Activated T-cell treated with anti-CD3 and anti-CD28 coated beads, Interleukin-2, amount 50 U/mL, for 24 hours (primary cell): ENCODE measurements around the gene CRYBA4.
A peak's percentile ranks its signal among the peaks of the same experiment; 100 is the strongest.

Experiments
- DNase-seq: peaks from one replicate; pipeline ENCODE4 v3.0.0-alpha.2; 2020
- H3K27ac Mint-ChIP-seq: 2 replicates; pipeline ENCODE4 v1.8.0; 2020; ENCODE audit warnings: mild to moderate bottlenecking, mixed read lengths
- H3K27me3 Mint-ChIP-seq: 2 replicates; pipeline ENCODE4 v1.8.0; 2020; ENCODE audit warnings: mixed read lengths
- H3K36me3 Mint-ChIP-seq: 2 replicates; pipeline ENCODE4 v1.8.0; 2020; ENCODE audit warnings: low read depth, mixed read lengths
- H3K4me1 Mint-ChIP-seq: 2 replicates; pipeline ENCODE4 v1.8.0; 2020; ENCODE audit warnings: low read depth, mixed read lengths
- H3K4me3 Mint-ChIP-seq: 2 replicates; pipeline ENCODE4 v1.8.0; 2020; ENCODE audit warnings: mild to moderate bottlenecking, moderate library complexity, mixed read lengths
- H3K9me3 Mint-ChIP-seq: 2 replicates; pipeline ENCODE4 v1.8.0; 2020; ENCODE audit warnings: mixed read lengths

CRYBA4 gene

DNA sequence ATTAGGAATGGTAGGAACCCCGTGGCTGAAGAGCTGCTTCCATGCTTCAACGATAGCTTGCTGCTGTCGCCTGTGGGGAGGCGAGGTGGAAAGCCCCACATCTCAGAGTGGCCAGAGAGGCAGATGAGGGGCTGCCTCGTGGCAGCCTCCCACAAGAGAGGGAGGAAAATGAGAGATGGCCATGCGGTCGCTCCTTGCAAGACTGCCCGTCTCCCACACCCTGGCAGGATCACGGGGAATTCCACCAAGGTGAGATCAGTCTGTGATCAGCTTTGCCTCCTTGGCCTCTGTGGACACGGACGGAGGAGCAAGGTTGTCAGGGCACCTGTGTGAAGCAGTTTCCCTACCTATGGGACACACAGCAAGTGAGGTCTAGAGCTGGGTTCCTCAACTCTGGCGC lies 3.0 kb downstream of the CRYBA4 start:
- Mint-ChIP-seq H3K27ac (no peak overlapping the region), H3K4me1 (peaks cover 3% of the 10 kb centered on the region), H3K9me3 (no peaks in the 10 kb centered on the region)

DNA sequence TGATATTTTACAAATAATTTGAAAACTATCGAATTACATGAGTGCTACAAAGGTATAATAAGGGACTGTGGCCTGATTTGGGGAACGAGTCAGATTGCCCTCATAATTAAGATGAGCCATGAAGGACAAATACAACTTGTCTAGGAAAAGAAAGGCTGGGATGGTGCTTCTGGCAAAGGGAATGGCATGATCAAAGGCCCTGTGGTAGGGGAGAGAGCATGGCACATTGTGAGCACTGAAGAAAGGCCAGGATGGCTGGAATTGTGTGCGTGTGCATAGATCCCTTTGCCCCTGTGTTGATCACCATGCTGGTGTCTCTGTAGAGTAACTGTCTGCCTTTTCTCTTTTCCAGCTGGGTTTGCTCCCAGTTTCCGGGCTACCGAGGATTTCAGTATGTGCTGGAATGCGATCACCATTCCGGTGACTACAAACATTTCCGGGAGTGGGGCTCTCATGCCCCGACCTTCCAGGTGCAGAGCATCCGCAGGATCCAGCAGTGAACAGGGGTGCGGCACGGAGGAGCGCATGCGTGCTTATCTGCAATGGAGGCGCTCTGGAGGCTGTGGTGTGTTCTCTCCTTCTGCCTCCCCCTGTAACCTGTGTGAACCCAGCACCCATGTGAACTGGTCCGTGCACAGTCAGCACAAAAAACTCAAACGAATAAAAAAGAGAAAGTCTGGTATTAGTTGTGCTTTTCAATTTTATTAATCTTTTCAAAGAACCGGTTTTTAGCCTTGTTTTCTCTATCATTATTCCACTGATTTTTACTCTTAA lies 8.4 kb downstream of the CRYBA4 start:
- H3K27ac Mint-ChIP-seq = no peak overlapping the region
- no peaks in the 10 kb centered on the region for H3K36me3 Mint-ChIP-seq

More for the DNA sequence above, 3.0 kb downstream of the CRYBA4 start:
- DNase-seq = no peak
- H3K27me3 Mint-ChIP-seq = no peaks in the 10 kb centered on the region
- H3K4me3 Mint-ChIP-seq = no peak overlapping the region
- no peaks in the 10 kb centered on the region for H3K36me3 Mint-ChIP-seq

DNA sequence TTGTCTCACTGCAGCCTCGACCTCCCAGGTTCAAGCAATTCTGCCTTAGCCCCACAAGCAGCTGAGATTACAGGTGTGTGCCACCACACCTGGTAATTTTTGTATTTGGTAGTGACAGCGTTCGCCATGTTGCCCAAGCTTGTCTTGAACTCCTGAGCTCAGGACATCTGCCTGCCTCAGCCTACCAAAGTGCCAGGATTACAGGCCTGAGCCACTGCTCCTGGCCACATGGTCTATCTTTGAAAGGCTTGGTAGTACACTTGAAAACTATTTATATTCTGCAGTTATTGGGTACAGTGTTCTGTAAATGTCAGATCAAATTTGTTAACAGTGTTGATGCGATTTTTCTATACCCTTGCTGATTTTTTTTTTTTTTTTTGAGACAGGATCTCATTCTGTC lies 9.5 kb downstream of the CRYBA4 start:
- DNase-seq = no peak
- Mint-ChIP-seq H3K36me3 (no peaks in the 10 kb centered on the region), H3K9me3 (no peaks in the 10 kb centered on the region), H3K4me3 (no peak overlapping the region), H3K27ac (no peak overlapping the region), H3K4me1 (peaks cover 3% of the 10 kb centered on the region), H3K27me3 (peaks cover 3% of the 10 kb centered on the region)

More for the DNA sequence above, 8.4 kb downstream of the CRYBA4 start:
- Mint-ChIP-seq H3K27me3 (peaks cover 3% of the 10 kb centered on the region), H3K4me1 (peaks cover 3% of the 10 kb centered on the region), H3K9me3 (no peaks in the 10 kb centered on the region), H3K4me3 (no peak overlapping the region)
- DNase-seq = no peak

- H3K36me3 Mint-ChIP-seq = no peaks in the 10 kb centered on the region
- no peaks in the 10 kb centered on the region for H3K9me3 Mint-ChIP-seq
- no peak overlapping the region for H3K4me3 Mint-ChIP-seq
- DNase-seq = no peak
- H3K27me3 Mint-ChIP-seq = peaks cover 3% of the 10 kb centered on the region
- no peak overlapping the region for H3K27ac Mint-ChIP-seq
- peaks cover 3% of the 10 kb centered on the region for H3K4me1 Mint-ChIP-seq
Observed at GRCh38 chr22:26632422-26633155, 10.8 kb downstream of the CRYBA4 start.

DNA sequence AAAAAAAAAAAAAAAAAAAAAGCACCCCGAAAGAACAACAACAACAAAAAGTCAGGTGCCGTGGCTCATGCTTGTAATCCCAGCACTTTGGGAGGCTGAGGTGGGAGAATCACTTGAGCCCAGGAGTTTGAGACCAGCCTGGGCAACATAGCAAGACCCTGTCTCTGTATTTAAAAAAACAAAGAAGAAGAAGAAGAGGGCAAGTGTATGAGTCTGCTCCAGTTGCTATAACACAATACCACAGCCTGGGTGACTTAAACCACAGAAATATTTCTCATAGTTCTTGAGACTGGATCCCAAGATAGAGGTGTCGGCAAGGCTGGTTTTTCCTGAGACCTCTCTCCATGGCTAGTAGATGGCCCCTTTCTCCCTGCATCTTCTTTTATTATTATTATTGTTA lies 12.4 kb downstream of the CRYBA4 start:
- Mint-ChIP-seq H3K36me3 (no peaks in the 10 kb centered on the region), H3K4me3 (no peak overlapping the region), H3K4me1 (no peaks in the 10 kb centered on the region), H3K27ac (no peak overlapping the region), H3K27me3 (peaks cover 3% of the 10 kb centered on the region), H3K9me3 (no peaks in the 10 kb centered on the region)
- DNase-seq = no peak

- Mint-ChIP-seq H3K4me1 (peaks cover 4% of the 10 kb centered on the region), H3K9me3 (no peaks in the 10 kb centered on the region), H3K27ac (no peak overlapping the region)
Observed at GRCh38 chr22:26635117-26635516, 13.4 kb downstream of the CRYBA4 start.

DNA sequence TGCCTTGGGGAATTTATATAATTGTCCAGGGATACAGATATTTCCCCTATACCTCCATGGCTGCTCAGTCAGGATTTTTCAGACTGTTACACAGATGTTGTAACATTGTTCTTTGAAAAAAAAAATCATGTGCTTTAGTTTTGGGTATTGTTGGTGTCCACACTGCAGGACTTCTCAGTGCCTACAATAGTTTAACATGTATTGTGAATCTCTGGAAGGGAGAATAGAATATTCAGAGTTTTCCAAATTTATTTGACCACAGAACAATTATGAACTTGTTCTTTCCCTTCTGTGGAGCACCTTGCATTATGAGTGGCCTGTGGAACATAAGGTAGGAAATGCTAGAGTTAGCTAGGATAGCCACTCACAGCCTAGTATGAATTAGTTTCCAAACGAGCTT lies 14.5 kb downstream of the CRYBA4 start:
- Mint-ChIP-seq H3K4me1 (peaks cover 13% of the 10 kb centered on the region), H3K4me3 (no peak overlapping the region), H3K9me3 (no peaks in the 10 kb centered on the region), H3K36me3 (no peaks in the 10 kb centered on the region), H3K27me3 (peaks cover 3% of the 10 kb centered on the region), H3K27ac (no peak overlapping the region)
- no peak for DNase-seq

More at GRCh38 chr22:26635117-26635516, 13.4 kb downstream of the CRYBA4 start:
- Mint-ChIP-seq H3K36me3 (no peaks in the 10 kb centered on the region), H3K4me3 (no peak overlapping the region), H3K27me3 (peaks cover 3% of the 10 kb centered on the region)
- no peak for DNase-seq

GRCh38 chr22:26642465-26643417 lies 21.0 kb downstream of the CRYBA4 start:
- Mint-ChIP-seq H3K27ac (peak overlapping the region; percentile 90), H3K36me3 (no peaks in the 10 kb centered on the region), H3K4me3 (peak overlapping the region; percentile 57), H3K9me3 (no peaks in the 10 kb centered on the region), H3K27me3 (peaks cover 2% of the 10 kb centered on the region), H3K4me1 (peaks cover 73% of the 10 kb centered on the region)
- DNase-seq = peak; percentile 88

- H3K4me1 Mint-ChIP-seq = peaks cover 81% of the 10 kb centered on the region
- DNase-seq = no peak
- H3K36me3 Mint-ChIP-seq = no peaks in the 10 kb centered on the region
- H3K4me3 Mint-ChIP-seq = peak overlapping the region; percentile 57
- peak overlapping the region; percentile 90 for H3K27ac Mint-ChIP-seq
- peaks cover 2% of the 10 kb centered on the region for H3K27me3 Mint-ChIP-seq
- no peaks in the 10 kb centered on the region for H3K9me3 Mint-ChIP-seq
Observed at GRCh38 chr22:26643418-26644100, 21.8 kb downstream of the CRYBA4 start.

- no peaks in the 10 kb centered on the region for H3K9me3 Mint-ChIP-seq
- no peak for DNase-seq
- peak overlapping the region; percentile 32 for H3K27ac Mint-ChIP-seq
- peaks cover 2% of the 10 kb centered on the region for H3K27me3 Mint-ChIP-seq
- peaks cover 91% of the 10 kb centered on the region for H3K4me1 Mint-ChIP-seq
- H3K36me3 Mint-ChIP-seq = no peaks in the 10 kb centered on the region
- no peak overlapping the region for H3K4me3 Mint-ChIP-seq
Observed at GRCh38 chr22:26646158-26646557, 24.4 kb downstream of the CRYBA4 start.

DNA sequence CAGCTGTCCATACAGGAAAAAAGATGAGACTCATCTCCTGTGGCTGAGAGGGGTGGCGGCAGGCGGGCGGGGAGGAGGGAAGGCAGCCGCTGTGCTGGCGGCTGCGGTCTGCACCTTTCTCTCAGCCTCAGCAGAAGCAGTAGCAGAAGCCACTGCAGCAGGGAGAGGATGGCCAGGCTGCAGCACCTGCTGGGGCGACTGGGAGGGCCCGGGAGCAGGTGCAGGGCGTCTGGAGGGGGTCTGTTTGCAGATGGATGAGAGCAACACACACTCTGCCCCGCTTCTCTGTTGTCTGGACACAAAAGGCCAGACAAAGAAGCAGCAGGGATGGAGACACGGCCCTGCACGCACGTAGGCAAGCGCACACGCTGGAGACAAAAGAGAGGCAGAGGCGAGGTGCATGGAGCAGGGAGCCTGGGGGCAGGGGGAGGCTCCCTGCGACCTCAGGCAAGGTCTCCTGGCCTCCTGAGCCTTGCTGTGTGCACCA lies 26.3 kb downstream of the CRYBA4 start:
- DNase-seq = peak; percentile 65
- Mint-ChIP-seq H3K27me3 (peaks cover 2% of the 10 kb centered on the region), H3K36me3 (no peaks in the 10 kb centered on the region), H3K27ac (no peak overlapping the region), H3K4me1 (peaks cover 76% of the 10 kb centered on the region), H3K4me3 (peak overlapping the region; percentile 45), H3K9me3 (no peaks in the 10 kb centered on the region)

- peaks cover 2% of the 10 kb centered on the region for H3K27me3 Mint-ChIP-seq
- H3K27ac Mint-ChIP-seq = peak overlapping the region; percentile 7
- no peak for DNase-seq
- no peak overlapping the region for H3K4me3 Mint-ChIP-seq
- peaks cover 69% of the 10 kb centered on the region for H3K4me1 Mint-ChIP-seq
- no peaks in the 10 kb centered on the region for H3K9me3 Mint-ChIP-seq
- H3K36me3 Mint-ChIP-seq = no peaks in the 10 kb centered on the region
Observed at GRCh38 chr22:26648528-26649388, 27.0 kb downstream of the CRYBA4 start.
